Measurements from ENCODE around the gene FXN.

Gene FXN

DNA sequence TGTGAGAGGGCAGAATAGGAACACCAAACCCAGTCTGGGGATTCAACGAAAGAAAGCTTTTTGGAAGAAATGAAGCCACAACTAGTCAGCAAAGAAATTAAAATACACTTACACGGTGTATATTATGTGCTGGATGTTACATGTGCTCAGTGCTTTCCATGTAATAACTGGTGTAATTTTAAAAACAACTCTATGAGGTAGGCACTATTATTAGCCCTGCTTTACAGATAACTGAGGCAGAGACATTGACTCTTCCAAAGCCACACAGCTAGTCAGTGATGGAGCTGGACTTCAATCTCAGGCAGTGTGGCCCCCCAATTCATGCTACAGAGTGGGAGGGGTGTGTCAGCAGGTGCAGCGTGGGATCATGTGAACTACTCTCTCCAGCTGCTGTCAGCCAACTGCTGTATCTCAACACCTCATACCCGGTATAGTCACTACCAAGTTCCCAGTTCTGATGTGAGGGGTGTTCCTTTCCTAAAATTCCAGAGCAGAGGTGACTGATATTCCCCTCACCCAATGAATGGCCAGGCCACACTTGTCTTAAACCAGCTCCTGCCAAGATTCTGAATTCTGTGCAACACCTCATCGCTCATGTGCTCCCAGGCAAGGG lies 104.7 kb downstream of the FXN start:
- Histone ChIP-seq H3K4me1 (ENCODE audit: control insufficient read depth, insufficient read depth, low read length) (peaks cover 4% of the 10 kb centered on the region; the same call in 1 of the 2 replicates), H3K9me3 (ENCODE audit: control insufficient read depth, insufficient read depth, low read length) (no peaks in the 10 kb centered on the region), H3K27ac (ENCODE audit: low read depth, low read length) (no peak overlapping the region), H3K9ac (ENCODE audit: low read depth, low read length) (no peak overlapping the region), H3K36me3 (ENCODE audit: control insufficient read depth, insufficient read depth, low read length) (peaks cover 19% of the 10 kb centered on the region), H3K27me3 (ENCODE audit: control insufficient read depth, insufficient read depth, low read length) (no peaks in the 10 kb centered on the region), H3K4me3 (ENCODE audit: low read depth, low read length) (no peak overlapping the region)

DNA sequence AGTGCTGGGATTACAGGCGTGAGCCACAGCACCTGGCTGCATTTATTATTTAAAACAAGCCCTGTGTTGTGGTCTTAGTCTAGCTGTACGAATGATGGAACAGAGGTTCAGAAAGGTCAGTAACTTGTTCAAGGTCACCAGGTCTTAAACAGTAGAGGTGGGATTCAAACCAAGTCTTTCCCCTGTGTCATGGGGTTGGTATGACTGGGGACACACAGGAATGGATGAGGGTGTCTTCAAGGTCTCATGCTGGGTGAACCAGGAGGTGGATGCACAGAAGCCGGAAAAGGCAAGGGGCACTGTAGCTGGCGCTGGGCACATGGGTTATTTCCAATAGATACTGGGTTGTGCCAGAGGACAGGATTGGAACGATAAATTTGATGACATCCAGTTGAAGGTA lies 106.3 kb downstream of the FXN start:
- Histone ChIP-seq H3K27ac (ENCODE audit: low read depth, low read length) (no peak overlapping the region), H3K27me3 (ENCODE audit: control insufficient read depth, insufficient read depth, low read length) (no peaks in the 10 kb centered on the region), H3K4me3 (ENCODE audit: low read depth, low read length) (no peak overlapping the region), H3K9me3 (ENCODE audit: control insufficient read depth, insufficient read depth, low read length) (no peaks in the 10 kb centered on the region), H3K36me3 (ENCODE audit: control insufficient read depth, insufficient read depth, low read length) (peaks cover 19% of the 10 kb centered on the region), H3K4me1 (ENCODE audit: control insufficient read depth, insufficient read depth, low read length) (no peaks in the 10 kb centered on the region), H3K9ac (ENCODE audit: low read depth, low read length) (no peak overlapping the region)

DNA sequence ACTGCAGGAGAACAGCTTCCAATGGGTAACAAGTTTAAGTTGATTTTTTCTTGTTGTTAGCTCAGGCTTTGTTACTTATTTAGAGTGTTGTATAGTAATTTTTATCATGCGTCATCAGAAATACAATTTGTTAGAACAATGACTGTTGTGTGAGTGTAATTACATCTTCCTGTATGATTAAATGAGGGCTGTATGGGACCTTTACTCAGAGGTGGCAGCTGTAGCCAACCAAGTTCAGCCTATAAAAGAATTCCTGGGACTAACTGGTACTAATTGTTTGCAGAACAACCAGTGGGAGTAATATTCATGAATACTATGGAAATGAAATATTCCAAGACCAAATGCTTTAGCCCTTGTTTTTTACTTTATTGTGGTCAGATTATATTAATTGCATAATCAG lies 107.7 kb downstream of the FXN start:
- Histone ChIP-seq H3K9ac (ENCODE audit: low read depth, low read length) (no peak overlapping the region), H3K4me1 (ENCODE audit: control insufficient read depth, insufficient read depth, low read length) (0 out of 2 replicates have a peak, but pooled peaks cover 3% of the 10 kb centered on the region), H3K27me3 (ENCODE audit: control insufficient read depth, insufficient read depth, low read length) (no peaks in the 10 kb centered on the region), H3K27ac (ENCODE audit: low read depth, low read length) (no peak overlapping the region), H3K9me3 (ENCODE audit: control insufficient read depth, insufficient read depth, low read length) (no peaks in the 10 kb centered on the region), H3K4me3 (ENCODE audit: low read depth, low read length) (no peak overlapping the region), H3K36me3 (ENCODE audit: control insufficient read depth, insufficient read depth, low read length) (peaks cover 12% of the 10 kb centered on the region)

DNA sequence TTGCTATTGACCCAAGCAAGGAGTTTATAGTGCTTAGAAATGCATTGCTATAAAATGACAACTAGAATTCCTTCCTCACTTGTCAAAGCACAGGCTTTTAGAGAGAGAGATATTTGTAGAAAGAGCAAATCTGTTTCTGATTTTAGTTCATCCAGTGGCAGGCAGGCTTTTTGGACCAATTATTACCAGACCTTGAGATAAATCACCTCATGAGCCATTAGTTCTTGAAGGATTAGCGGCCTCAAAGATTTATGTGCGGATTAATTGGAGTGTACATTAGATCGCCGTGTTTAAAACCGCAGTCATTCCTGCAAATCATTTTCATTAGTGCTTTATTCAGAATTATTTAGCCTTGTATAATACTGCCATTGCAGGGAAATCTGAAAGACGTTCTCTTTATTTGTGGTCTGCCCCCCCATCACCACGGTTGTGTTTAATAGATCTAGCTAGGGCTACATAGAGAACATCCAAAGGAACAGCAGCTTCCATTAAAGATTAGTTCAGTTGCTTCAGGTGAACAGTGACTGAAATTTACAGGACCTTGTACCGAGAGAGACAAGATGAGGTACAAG lies 109.7 kb downstream of the FXN start:
- no peak overlapping the region for H3K27ac ChIP-seq (ENCODE audit: low read depth, low read length)
- peaks cover 3% of the 10 kb centered on the region; the same call in 1 of the 2 replicates for H3K4me1 ChIP-seq (ENCODE audit: control insufficient read depth, insufficient read depth, low read length)
- H3K9ac ChIP-seq (ENCODE audit: low read depth, low read length), result no peak overlapping the region
- H3K4me3 ChIP-seq (ENCODE audit: low read depth, low read length), result no peak overlapping the region
- H3K9me3 ChIP-seq (ENCODE audit: control insufficient read depth, insufficient read depth, low read length), result no peaks in the 10 kb centered on the region
- H3K27me3 ChIP-seq (ENCODE audit: control insufficient read depth, insufficient read depth, low read length), result no peaks in the 10 kb centered on the region
- 0 out of 2 replicates have a peak, but pooled peaks cover under 1% of the 10 kb centered on the region for H3K36me3 ChIP-seq (ENCODE audit: control insufficient read depth, insufficient read depth, low read length)

DNA sequence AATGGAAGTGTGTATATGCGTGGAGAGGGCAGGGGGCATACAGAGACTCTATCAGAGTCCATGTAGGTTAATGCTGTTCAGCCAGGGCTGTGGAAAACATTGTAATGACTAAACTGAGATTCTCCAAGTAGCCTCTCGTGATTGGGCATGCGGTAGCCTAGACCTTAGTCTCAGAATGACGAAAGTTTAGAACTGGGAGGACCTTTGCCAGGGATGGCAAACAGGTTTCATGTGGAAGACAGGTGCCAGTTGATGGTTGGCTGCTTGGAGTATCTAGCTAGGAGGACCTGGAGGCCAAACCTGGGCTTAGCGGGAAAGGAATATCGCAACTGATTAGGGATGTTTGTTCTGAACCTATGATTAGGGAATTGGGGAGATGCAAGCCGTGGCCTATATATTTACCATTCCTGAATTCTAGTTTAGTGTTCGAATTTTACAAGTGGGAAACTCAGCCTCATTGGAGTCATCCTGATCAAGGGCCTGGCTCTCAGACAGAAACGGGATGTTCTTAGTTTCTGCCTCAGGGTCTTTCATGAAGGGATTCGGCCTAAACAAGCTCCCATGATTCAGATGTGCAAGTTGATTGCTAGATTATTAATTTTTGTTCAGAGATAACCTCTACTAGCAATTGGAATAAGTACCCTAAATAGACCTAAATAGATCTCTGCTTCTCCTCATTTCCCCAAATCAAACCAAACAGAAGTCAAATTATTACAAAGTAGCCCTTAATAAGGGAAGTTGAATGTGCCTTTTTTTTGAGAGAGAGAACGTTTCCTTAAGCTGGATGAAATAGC lies 111.7 kb downstream of the FXN start:
- Histone ChIP-seq H3K9ac (ENCODE audit: low read depth, low read length) (no peak overlapping the region), H3K4me1 (ENCODE audit: control insufficient read depth, insufficient read depth, low read length) (peaks cover 3% of the 10 kb centered on the region; the same call in 1 of the 2 replicates), H3K27ac (ENCODE audit: low read depth, low read length) (no peak overlapping the region), H3K27me3 (ENCODE audit: control insufficient read depth, insufficient read depth, low read length) (no peaks in the 10 kb centered on the region), H3K36me3 (ENCODE audit: control insufficient read depth, insufficient read depth, low read length) (peaks cover 10% of the 10 kb centered on the region), H3K9me3 (ENCODE audit: control insufficient read depth, insufficient read depth, low read length) (no peaks in the 10 kb centered on the region), H3K4me3 (ENCODE audit: low read depth, low read length) (no peak overlapping the region)

DNA sequence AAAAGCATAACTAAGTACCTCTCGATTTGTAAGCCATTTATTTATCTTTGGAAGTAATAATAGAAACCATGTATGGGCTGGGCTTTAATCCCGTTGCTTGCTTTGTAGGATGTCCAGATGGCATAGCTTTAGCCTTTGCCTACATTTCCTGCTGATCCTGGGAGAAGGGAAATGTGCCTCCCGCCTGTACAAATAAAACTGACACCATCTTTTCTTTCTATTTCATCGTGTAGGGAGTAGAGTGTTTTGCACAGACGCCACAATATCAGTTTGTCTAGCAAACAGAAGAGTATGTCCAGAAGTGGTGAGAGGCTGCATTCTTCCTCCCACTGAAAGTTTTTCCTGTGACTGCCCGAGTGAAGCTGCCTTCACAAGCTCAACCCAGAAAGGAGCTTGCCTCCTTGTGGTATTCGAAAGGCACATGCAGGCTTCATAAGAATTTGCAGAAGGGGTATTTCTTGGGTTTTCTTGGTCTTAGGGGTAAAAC lies 113.8 kb downstream of the FXN start:
- H3K9me3 ChIP-seq (ENCODE audit: control insufficient read depth, insufficient read depth, low read length), result no peaks in the 10 kb centered on the region
- H3K9ac ChIP-seq (ENCODE audit: low read depth, low read length), result no peak overlapping the region
- no peaks in the 10 kb centered on the region for H3K27me3 ChIP-seq (ENCODE audit: control insufficient read depth, insufficient read depth, low read length)
- H3K27ac ChIP-seq (ENCODE audit: low read depth, low read length), result no peak overlapping the region
- peaks cover 6% of the 10 kb centered on the region; the same call in 1 of the 2 replicates for H3K4me1 ChIP-seq (ENCODE audit: control insufficient read depth, insufficient read depth, low read length)
- H3K36me3 ChIP-seq (ENCODE audit: control insufficient read depth, insufficient read depth, low read length), result peaks cover 19% of the 10 kb centered on the region
- no peak overlapping the region for H3K4me3 ChIP-seq (ENCODE audit: low read depth, low read length)

Measured in HUES48 (cell line).